Esophagus squamous epithelium (tissue), 5 donors: Measurements from ENCODE around the gene BLVRA. TPM values are rescaled to one million over a fixed set of nuclear protein-coding genes. Genes with fewer than 3 reads are reported as not detected.

Source experiments
- DNase-seq: peaks from one replicate; lab custom pipeline; 2025; lab: John Stamatoyannopoulos, UW
- H3K27ac ChIP-seq, 4 donors: fragments of 200-600 bp; sonication (generic); one replicate each; pipeline ENCODE4 v1.5.1; 2016 to 2019; ENCODE audit warnings: mild to moderate bottlenecking in 1 of 4
- H3K27me3 ChIP-seq, 4 donors: fragments of 200-600 bp; sonication (generic); 1 replicate in 3 of 4; 2 replicates in 1 of 4; pipeline versions ENCODE4 v1.5.1 to v1.6.0; 2017 to 2021; ENCODE audit warnings: antibody characterized with exemption in 1 of 4
- H3K36me3 ChIP-seq, 3 donors: fragments of 200-600 bp; sonication (generic); one replicate each; pipeline ENCODE4 v1.5.1; 2016 to 2019
- H3K4me1 ChIP-seq, 3 donors: fragments of 200-600 bp; sonication (generic); one replicate each; pipeline ENCODE4 v1.5.1; 2017 to 2019
- H3K4me3 ChIP-seq, 4 donors: fragments of 200-600 bp; sonication (generic); 1 replicate in 3 of 4; 2 replicates in 1 of 4; pipeline ENCODE4 v1.5.1; 2016 to 2019; ENCODE audit warnings: mild to moderate bottlenecking in 2 of 4, moderate library complexity in 1 of 4
- H3K9me3 ChIP-seq, 3 donors: fragments of 200-600 bp; sonication (generic); one replicate each; pipeline ENCODE4 v1.5.1; 2016 to 2019
- CTCF ChIP-seq, 6 experiments: fragments of 450-650 bp in 4 of 6; fragments of 200-600 bp in 2 of 6; sonication (generic) in 2 of 6; IDR thresholded peaks; one replicate each; pipeline ENCODE4 v1.5.1; 2016 to 2019; ENCODE audit warnings: antibody characterized with exemption in 6 of 6, mild to moderate bottlenecking in 4 of 6, moderate library complexity in 4 of 6
- POLR2A ChIP-seq, 4 donors: fragments of 450-650 bp; IDR thresholded peaks; one replicate each; pipeline ENCODE4 v1.6.1; 2017; ENCODE audit warnings: antibody characterized with exemption in 4 of 4, mild to moderate bottlenecking in 4 of 4, moderate library complexity in 3 of 4
- WGBS, 2 donors: methylation state at CpG; one replicate each; pipeline ENCODE4 v1.1.5; 2018; 5-methylcytosine and 5-hydroxymethylcytosine counted together
- intact Hi-C: fragments of 100-400 bp; cut with DNase I; formaldehyde crosslinking; loops from one replicate; pipeline ENCODE4 v1.15.0; 2022
- total RNA-seq, 4 donors: library from RNA; depleted of rRNA; stranded (reverse); fragments of >200 nt; gene quantifications; one replicate each; pipeline ENCODE4 v1.1.0, GENCODE V29; 2016
- donor health status: DM: yes; HTN: yes; CAD: no.

The BLVRA gene
- total RNA-seq, 4 donors from 2014 or later: 34.2 to 83.2 (median 60.4) TPM

- no peak for DNase-seq
- no peaks in the 10 kb centered on the region for H3K27me3 ChIP-seq
- no peak overlapping the region for H3K4me3 ChIP-seq
- no peaks in the 10 kb centered on the region for H3K4me1 ChIP-seq
- no peaks in the 10 kb centered on the region for H3K9me3 ChIP-seq
- no peak overlapping the region for H3K27ac ChIP-seq
- no peak for TF ChIP-seq CTCF (IDR thresholded peaks at IDR 0.05)
- no peak for TF ChIP-seq POLR2A (IDR thresholded peaks at IDR 0.05)
- no peaks in the 10 kb centered on the region for H3K36me3 ChIP-seq
- intact Hi-C loops: no loop called here
- 84 to 86% methylated on average over 3 to 5 of the region's 5 CpGs for WGBS, 2 donors
Measured at GRCh38 chr7:43850348-43851116, 92.1 kb downstream of the BLVRA start.

- no peaks in the 10 kb centered on the region for H3K36me3 ChIP-seq
- H3K4me1 ChIP-seq: no peaks in the 10 kb centered on the region
- intact Hi-C loops: no loop called here
- peak overlapping the region in 1 of 4 donors; percentile 15 for H3K27ac ChIP-seq
- H3K9me3 ChIP-seq: no peaks in the 10 kb centered on the region
- no peak for DNase-seq
- TF ChIP-seq CTCF (IDR thresholded peaks at IDR 0.05) (no peak), POLR2A (IDR thresholded peaks at IDR 0.05) (no peak)
- no peaks in the 10 kb centered on the region for H3K27me3 ChIP-seq
- 79 to 80% methylated on average over 1 to 2 of the region's 2 CpGs for WGBS, 2 donors
- no peak overlapping the region for H3K4me3 ChIP-seq
Measured at GRCh38 chr7:43851805-43852204, 93.3 kb downstream of the BLVRA start.

GRCh38 chr7:43855176-43855575 lies 96.7 kb downstream of the BLVRA start:
- intact Hi-C loops: no loop called here
- H3K9me3 ChIP-seq: no peaks in the 10 kb centered on the region
- no peaks in the 10 kb centered on the region for H3K27me3 ChIP-seq
- no peak for TF ChIP-seq CTCF (IDR thresholded peaks at IDR 0.05)
- no peak for TF ChIP-seq POLR2A (IDR thresholded peaks at IDR 0.05)
- no peaks in the 10 kb centered on the region for H3K36me3 ChIP-seq
- no peak for DNase-seq
- H3K4me1 ChIP-seq: no peaks in the 10 kb centered on the region
- no peak overlapping the region for H3K27ac ChIP-seq
- H3K4me3 ChIP-seq: no peak overlapping the region

- no peak for TF ChIP-seq CTCF (IDR thresholded peaks at IDR 0.05)
- no peak for TF ChIP-seq POLR2A (IDR thresholded peaks at IDR 0.05)
- Histone ChIP-seq H3K27ac (no peak overlapping the region), H3K4me3 (no peak overlapping the region), H3K4me1 (no peaks in the 10 kb centered on the region), H3K9me3 (no peaks in the 10 kb centered on the region), H3K27me3 (no peaks in the 10 kb centered on the region), H3K36me3 (no peaks in the 10 kb centered on the region)
- intact Hi-C loops: no loop called here
- WGBS, 2 donors: 96% methylated on average over 4 of the region's 4 CpGs
- no peak for DNase-seq
Measured at GRCh38 chr7:43856316-43856715, 97.8 kb downstream of the BLVRA start.

Other genes starting within 250 kb of the BLVRA start
- 10 to 100 TPM; 21.9 to 34.4 (median 22.8) TPM for gene STK17A, start 175.6 kb upstream of the BLVRA start, total RNA-seq
- gene COA1, start 29.2 kb upstream of the BLVRA start, total RNA-seq: 10 to 100 TPM; 20.5 to 59.1 (median 42.3) TPM
- gene MRPS24, start 110.8 kb downstream of the BLVRA start, total RNA-seq: 100 to 1,000 TPM in 3 of 4 donors, 10 to 100 TPM in 1; 86.0 to 144 (median 117) TPM
- 10 to 100 TPM; 18.3 to 22.8 (median 21.1) TPM for gene URGCP, start 147.9 kb downstream of the BLVRA start, total RNA-seq
- gene UBE2D4, start 167.8 kb downstream of the BLVRA start, total RNA-seq: 10 to 100 TPM in 1 of 4 donors, 1 to 10 TPM in 3; 8.8 to 10.9 (median 9.5) TPM
- gene SPDYE1, start 239.2 kb downstream of the BLVRA start, total RNA-seq: not detected